HEK293 (cell line): Measurements from ENCODE around the gene SBF1.

Experiments
- PRDM1 ChIP-seq: fragments of 450-650 bp; formaldehyde crosslinking; IDR thresholded peaks from 2 replicates; pipeline ENCODE4; 2016; ENCODE audit warnings: missing biosample characterization, missing genetic modification characterization
- YY2 ChIP-seq: fragments of 450-650 bp; formaldehyde crosslinking; IDR thresholded peaks from 2 replicates; pipeline ENCODE4 v1.5.1; 2016; ENCODE audit warnings: missing biosample characterization, missing genetic modification characterization
- ZFP37 ChIP-seq: fragments of 450-650 bp; formaldehyde crosslinking; IDR thresholded peaks from 2 replicates; pipeline ENCODE4 v1.5.1; 2016; ENCODE audit warnings: missing biosample characterization, missing genetic modification characterization
- ZNF658 ChIP-seq: fragments of 450-650 bp; formaldehyde crosslinking; IDR thresholded peaks from 2 replicates; pipeline ENCODE4; 2016; ENCODE audit warnings: missing biosample characterization, missing genetic modification characterization
- ZNF785 ChIP-seq: fragments of 450-650 bp; formaldehyde crosslinking; IDR thresholded peaks from 2 replicates; pipeline ENCODE4 v1.5.1; 2016; ENCODE audit warnings: missing biosample characterization, missing genetic modification characterization
- TF ChIP-seq, protein P1 (sequence below): fragments of 450-650 bp; formaldehyde crosslinking; IDR thresholded peaks from 2 replicates; pipeline ENCODE4 v1.5.1; 2016; ENCODE audit warnings: missing biosample characterization, missing genetic modification characterization

GRCh38 chr22:50445071-50445879 lies 29.6 kb downstream of the SBF1 start:
- TF ChIP-seq PRDM1 (tag by site-specific recombination), result no peak
- TF ChIP-seq, protein P1, sequence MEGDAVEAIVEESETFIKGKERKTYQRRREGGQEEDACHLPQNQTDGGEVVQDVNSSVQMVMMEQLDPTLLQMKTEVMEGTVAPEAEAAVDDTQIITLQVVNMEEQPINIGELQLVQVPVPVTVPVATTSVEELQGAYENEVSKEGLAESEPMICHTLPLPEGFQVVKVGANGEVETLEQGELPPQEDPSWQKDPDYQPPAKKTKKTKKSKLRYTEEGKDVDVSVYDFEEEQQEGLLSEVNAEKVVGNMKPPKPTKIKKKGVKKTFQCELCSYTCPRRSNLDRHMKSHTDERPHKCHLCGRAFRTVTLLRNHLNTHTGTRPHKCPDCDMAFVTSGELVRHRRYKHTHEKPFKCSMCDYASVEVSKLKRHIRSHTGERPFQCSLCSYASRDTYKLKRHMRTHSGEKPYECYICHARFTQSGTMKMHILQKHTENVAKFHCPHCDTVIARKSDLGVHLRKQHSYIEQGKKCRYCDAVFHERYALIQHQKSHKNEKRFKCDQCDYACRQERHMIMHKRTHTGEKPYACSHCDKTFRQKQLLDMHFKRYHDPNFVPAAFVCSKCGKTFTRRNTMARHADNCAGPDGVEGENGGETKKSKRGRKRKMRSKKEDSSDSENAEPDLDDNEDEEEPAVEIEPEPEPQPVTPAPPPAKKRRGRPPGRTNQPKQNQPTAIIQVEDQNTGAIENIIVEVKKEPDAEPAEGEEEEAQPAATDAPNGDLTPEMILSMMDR (tag by site-specific recombination), result no peak
- TF ChIP-seq ZFP37 (tag by site-specific recombination), result no peak
- no peak for TF ChIP-seq ZNF785 (tag by site-specific recombination)
- TF ChIP-seq YY2 (tag by site-specific recombination), result no peak
- TF ChIP-seq ZNF658, result no peak
